Fibroblast of the aortic adventitia (primary cell): ENCODE results near the gene REEP5. TPM values are rescaled to one million over a fixed set of nuclear protein-coding genes. Genes with fewer than 3 reads are reported as not detected.

Experiments used
- DNase-seq: peaks from one replicate; pipeline ENCODE4 v3.0.0-alpha.2; 2010; ENCODE audit warnings: low read depth
- H3K4me3 ChIP-seq: 2 replicates; pipeline ENCODE4 v1.5.1; 2011; ENCODE audit warnings: low read depth, mild to moderate bottlenecking, control low read depth, low read length, moderate library complexity
- CTCF ChIP-seq: IDR thresholded peaks from 2 replicates; pipeline ENCODE4 v1.5.1; 2011; ENCODE audit warnings: mild to moderate bottlenecking, low read length, control low read depth, inconsistent platforms; ENCODE audit not compliant: insufficient read depth
- total RNA-seq: library from RNA; depleted of rRNA; stranded (reverse); fragments of >200 nt; gene quantifications from 2 replicates; pipeline ENCODE4 v1.2.3, GENCODE V29; 2012; ENCODE audit warnings: low replicate concordance

Gene REEP5
- total RNA-seq, 1 donor: 60.0 TPM

GRCh38 chr5:112878760-112879159, 43.3 kb downstream of the REEP5 start:
- no peak for DNase-seq
- H3K4me3 ChIP-seq: no peak overlapping the region

GRCh38 chr5:112878101-112878500, 43.9 kb downstream of the REEP5 start:
- DNase-seq: no peak
- no peak for TF ChIP-seq CTCF
- H3K4me3 ChIP-seq: no peak overlapping the region

More at GRCh38 chr5:112878760-112879159, 43.3 kb downstream of the REEP5 start:
- no peak for TF ChIP-seq CTCF

GRCh38 chr5:112876362-112876761, 45.7 kb downstream of the REEP5 start:
- no peak for DNase-seq
- no peak for TF ChIP-seq CTCF
- no peak overlapping the region for H3K4me3 ChIP-seq

GRCh38 chr5:112870966-112871365, 51.1 kb downstream of the REEP5 start:
- H3K4me3 ChIP-seq: no peak overlapping the region
- DNase-seq: no peak
- no peak for TF ChIP-seq CTCF

GRCh38 chr5:112869948-112870347, 52.1 kb downstream of the REEP5 start:
- no peak for TF ChIP-seq CTCF
- no peak for DNase-seq
- no peak overlapping the region for H3K4me3 ChIP-seq

- no peak for DNase-seq
- no peak for TF ChIP-seq CTCF
- H3K4me3 ChIP-seq: no peak overlapping the region
These were observed 54.6 kb downstream of the REEP5 start for GRCh38 chr5:112867411-112867810.

GRCh38 chr5:112866739-112867138, 55.3 kb downstream of the REEP5 start:
- H3K4me3 ChIP-seq: no peak overlapping the region
- TF ChIP-seq CTCF: no peak
- DNase-seq: no peak
